ENCODE measurements around the gene GSX1.

Gene GSX1

DNA sequence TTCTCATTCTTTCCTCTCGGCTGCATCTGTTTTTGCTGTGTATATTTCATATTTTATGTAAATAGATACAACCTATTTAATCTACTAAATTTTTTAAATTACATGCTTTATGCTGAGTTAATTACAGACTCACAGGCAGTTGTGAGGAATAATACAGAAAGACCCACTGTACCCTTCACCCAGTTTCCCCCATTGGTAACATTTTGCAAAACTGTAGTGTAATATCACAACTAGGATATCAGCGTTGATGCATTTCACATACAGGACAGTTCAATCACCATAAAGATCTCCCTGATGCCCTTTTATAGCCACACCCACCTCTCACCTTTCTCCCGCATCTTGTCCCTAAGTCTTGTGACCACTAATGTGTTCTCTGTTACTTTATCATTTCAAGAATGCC lies 43.5 kb downstream of the GSX1 start:
- DNase-seq = no peak

DNA sequence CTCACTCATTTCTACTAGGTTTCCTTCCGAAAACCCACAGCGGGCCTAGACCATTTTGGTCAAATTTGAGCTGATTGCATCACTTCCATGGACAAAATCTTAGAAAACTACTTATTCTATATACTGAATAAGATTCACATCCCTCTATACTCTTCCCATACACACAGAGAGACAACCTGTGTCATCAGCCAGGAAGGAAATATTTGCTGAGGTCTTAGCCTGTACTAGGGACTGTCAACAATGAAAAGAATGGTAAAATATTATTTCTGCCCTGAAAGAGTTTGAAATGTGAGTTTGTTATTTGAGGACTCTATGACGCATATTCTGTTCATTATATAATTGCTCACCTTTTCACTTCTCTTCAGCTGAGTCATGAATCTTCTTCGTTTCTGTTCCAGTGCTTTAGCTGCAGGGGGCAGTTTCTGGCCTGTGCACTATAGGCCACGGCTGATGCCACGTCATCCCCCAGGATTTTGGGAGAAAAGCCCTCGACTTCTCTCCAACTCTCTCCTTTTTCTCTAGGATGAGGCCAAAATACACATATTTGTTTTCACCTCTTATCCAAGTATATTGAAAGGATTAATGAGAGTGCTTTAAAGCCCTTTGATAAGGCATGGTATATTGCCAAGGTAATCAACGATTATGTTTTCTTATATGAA lies 47.7 kb downstream of the GSX1 start:
- DNase-seq = no peak

- DNase-seq = no peak
Measured at GRCh38 chr13:27842571-27842970, 50.3 kb downstream of the GSX1 start.
